HCT116 (cell line): ENCODE measurements around the gene CFAP46.

ENCODE experiments used
- EGR1 ChIP-seq: IDR thresholded peaks from 2 replicates; pipeline ENCODE4 v1.6.1; 2012; ENCODE audit warnings: low read depth
- EZH2phosphoT487 ChIP-seq: fragments of 200-600 bp; IDR thresholded peaks from 2 replicates; pipeline ENCODE4 v1.6.1; 2018; ENCODE audit warnings: antibody characterized with exemption, borderline replicate concordance
- POLR2A ChIP-seq: IDR thresholded peaks from 2 replicates; pipeline ENCODE4 v1.7.0; 2011; ENCODE audit warnings: borderline replicate concordance; ENCODE audit not compliant: insufficient read depth, insufficient read length; ENCODE audit errors: extremely low read depth
- POLR2AphosphoS5 ChIP-seq: IDR thresholded peaks from 2 replicates; pipeline ENCODE4 v1.6.1; 2011; ENCODE audit warnings: mild to moderate bottlenecking, low read depth, low read length, moderate library complexity
- SP1 ChIP-seq: IDR thresholded peaks from 2 replicates; pipeline ENCODE4 v1.6.1; 2012; ENCODE audit warnings: low read depth
- TF ChIP-seq, protein P1 (sequence below), 3 experiments: fragments of 200-600 bp in 1 of 3; sonication (generic) in 1 of 3; IDR thresholded peaks in 2 of 3; conservative IDR thresholded peaks in 1 of 3; 2 replicates each; pipeline ENCODE4 v1.5.1; 2012 to 2017; ENCODE audit warnings: low read depth in 2 of 3, low read length in 2 of 3, antibody characterized with exemption in 1 of 3, borderline replicate concordance in 1 of 3, control low read depth in 1 of 3, mild to moderate bottlenecking in 1 of 3, mixed read lengths in 1 of 3, mixed run types in 1 of 3, moderate library complexity in 1 of 3; ENCODE audit not compliant: insufficient read depth in 1 of 3

DNA sequence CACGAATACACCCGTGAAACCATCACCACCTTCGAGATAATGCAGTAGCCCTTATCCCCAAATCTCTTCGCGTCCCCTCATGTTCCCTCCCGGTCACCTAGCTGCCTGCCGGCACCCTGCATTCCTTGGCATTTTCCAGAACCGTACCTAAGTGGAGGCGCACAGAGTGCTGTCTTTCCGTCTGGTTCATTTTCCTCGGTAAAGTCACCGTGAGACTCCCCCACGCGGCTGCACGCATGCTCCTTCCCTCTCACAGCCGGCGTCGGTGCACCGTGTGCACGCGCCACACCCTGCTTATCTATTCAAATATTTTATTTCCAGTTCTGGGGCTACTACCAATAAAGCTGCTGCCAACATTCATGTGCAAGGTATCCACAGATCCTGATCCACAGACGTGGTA lies 90.9 kb downstream of the CFAP46 start:
- TF ChIP-seq POLR2AphosphoS5 (no peak), POLR2A (no peak), EZH2phosphoT487 (no peak), SP1 (no peak), EGR1 (no peak)
- TF ChIP-seq, protein P1, sequence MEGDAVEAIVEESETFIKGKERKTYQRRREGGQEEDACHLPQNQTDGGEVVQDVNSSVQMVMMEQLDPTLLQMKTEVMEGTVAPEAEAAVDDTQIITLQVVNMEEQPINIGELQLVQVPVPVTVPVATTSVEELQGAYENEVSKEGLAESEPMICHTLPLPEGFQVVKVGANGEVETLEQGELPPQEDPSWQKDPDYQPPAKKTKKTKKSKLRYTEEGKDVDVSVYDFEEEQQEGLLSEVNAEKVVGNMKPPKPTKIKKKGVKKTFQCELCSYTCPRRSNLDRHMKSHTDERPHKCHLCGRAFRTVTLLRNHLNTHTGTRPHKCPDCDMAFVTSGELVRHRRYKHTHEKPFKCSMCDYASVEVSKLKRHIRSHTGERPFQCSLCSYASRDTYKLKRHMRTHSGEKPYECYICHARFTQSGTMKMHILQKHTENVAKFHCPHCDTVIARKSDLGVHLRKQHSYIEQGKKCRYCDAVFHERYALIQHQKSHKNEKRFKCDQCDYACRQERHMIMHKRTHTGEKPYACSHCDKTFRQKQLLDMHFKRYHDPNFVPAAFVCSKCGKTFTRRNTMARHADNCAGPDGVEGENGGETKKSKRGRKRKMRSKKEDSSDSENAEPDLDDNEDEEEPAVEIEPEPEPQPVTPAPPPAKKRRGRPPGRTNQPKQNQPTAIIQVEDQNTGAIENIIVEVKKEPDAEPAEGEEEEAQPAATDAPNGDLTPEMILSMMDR (IDR thresholded peaks at IDR 0.05 in 2 of 3, conservative IDR thresholded peaks at IDR 0.05 in 1 of 3; ENCODE audit: borderline replicate concordance in 1 of 3, insufficient read depth in 1 of 3, low read depth in 2 of 3, low read length in 2 of 3) = no peak
